Measurements from ENCODE around the gene HES3.

DNA sequence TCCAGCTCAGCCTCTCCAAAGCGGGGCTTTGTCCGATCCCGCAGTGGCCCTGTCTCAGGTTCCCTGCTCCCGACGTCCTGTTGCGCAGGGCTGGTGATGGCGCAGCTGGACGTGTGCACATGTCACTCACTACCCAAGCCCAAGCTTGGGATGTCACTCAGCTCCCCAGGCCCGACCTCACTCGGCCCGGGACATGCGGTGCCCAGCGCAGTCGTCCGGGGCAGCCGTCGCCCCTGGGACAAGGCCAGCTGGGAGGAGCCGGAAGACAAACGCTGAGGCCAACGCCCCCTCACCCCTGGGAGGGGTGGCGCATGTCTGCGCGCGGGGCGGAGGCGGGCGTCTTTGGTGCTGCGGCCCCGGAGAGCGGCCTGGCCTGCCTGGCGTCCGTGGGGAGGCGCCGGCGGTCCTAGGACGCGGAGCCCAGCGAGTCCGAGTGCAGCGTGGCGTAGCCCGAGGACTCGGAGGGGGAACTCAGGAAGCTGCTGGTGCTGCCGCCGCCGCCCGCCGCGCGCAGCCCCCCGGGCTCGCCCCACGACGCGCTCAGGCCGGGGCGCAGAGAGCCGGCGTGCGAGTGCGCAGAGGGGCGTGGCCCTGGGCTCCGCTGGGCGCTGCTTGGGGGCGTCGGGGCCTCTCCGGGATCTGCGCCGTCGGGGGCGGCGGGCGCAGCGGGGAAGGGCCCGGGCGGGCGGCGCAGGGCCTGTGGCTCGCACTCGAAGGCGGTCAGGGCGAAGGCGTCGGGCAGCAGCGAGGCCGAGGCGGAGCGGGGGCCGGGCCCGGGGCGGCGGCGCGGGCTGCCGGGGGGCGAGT is 5.2 kb downstream of the HES3 start:
- TF ChIP-seq, protein P1, sequence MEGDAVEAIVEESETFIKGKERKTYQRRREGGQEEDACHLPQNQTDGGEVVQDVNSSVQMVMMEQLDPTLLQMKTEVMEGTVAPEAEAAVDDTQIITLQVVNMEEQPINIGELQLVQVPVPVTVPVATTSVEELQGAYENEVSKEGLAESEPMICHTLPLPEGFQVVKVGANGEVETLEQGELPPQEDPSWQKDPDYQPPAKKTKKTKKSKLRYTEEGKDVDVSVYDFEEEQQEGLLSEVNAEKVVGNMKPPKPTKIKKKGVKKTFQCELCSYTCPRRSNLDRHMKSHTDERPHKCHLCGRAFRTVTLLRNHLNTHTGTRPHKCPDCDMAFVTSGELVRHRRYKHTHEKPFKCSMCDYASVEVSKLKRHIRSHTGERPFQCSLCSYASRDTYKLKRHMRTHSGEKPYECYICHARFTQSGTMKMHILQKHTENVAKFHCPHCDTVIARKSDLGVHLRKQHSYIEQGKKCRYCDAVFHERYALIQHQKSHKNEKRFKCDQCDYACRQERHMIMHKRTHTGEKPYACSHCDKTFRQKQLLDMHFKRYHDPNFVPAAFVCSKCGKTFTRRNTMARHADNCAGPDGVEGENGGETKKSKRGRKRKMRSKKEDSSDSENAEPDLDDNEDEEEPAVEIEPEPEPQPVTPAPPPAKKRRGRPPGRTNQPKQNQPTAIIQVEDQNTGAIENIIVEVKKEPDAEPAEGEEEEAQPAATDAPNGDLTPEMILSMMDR (conservative IDR thresholded peaks at IDR 0.05; ENCODE audit: low read length), result no peak
- no peak for TF ChIP-seq EZH2phosphoT487 (IDR thresholded peaks at IDR 0.05; ENCODE audit: borderline replicate concordance, low read depth, low read length)
